Parathyroid adenoma (tissue), 2 donors: ENCODE measurements around the gene ATP4A.

Experiments
- H2AFZ ChIP-seq: fragments of 300-600 bp; sonication (generic); one replicate; pipeline ENCODE4 v1.7.0; 2017; ENCODE audit warnings: antibody characterized with exemption, mild to moderate bottlenecking
- H3K27ac ChIP-seq: fragments of 300-600 bp; sonication (generic); one replicate; pipeline ENCODE4 v1.7.0; 2017
- H3K27me3 ChIP-seq: fragments of 300-600 bp; sonication (generic); one replicate; pipeline ENCODE4 v1.7.0; 2017; ENCODE audit warnings: low read length; ENCODE audit not compliant: control insufficient read depth, insufficient read depth
- H3K36me3 ChIP-seq: fragments of 300-600 bp; sonication (generic); one replicate; pipeline ENCODE4 v1.7.0; 2017; ENCODE audit warnings: low read length; ENCODE audit not compliant: control insufficient read depth, insufficient read depth
- H3K4me1 ChIP-seq: fragments of 300-600 bp; sonication (generic); one replicate; pipeline ENCODE4 v1.7.0; 2017; ENCODE audit warnings: control low read depth
- H3K4me2 ChIP-seq: fragments of 300-600 bp; sonication (generic); one replicate; pipeline ENCODE4 v1.7.0; 2017; ENCODE audit warnings: low read length
- H3K4me3 ChIP-seq: fragments of 300-600 bp; sonication (generic); one replicate; pipeline ENCODE4 v1.7.0; 2017; ENCODE audit warnings: low read depth, low read length
- H3K79me2 ChIP-seq: fragments of 300-600 bp; sonication (generic); one replicate; pipeline ENCODE4 v1.7.0; 2017; ENCODE audit warnings: control low read depth
- H3K9ac ChIP-seq: fragments of 300-600 bp; sonication (generic); one replicate; pipeline ENCODE4 v1.7.0; 2017; ENCODE audit warnings: mild to moderate bottlenecking
- H3K9me3 ChIP-seq: fragments of 300-600 bp; sonication (generic); one replicate; pipeline ENCODE4 v1.7.0; 2017; ENCODE audit warnings: low read length; ENCODE audit not compliant: control insufficient read depth
- TF ChIP-seq, protein P1 (sequence below): fragments of 300-600 bp; sonication (generic); IDR thresholded peaks from one replicate; pipeline ENCODE4 v1.7.0; 2017; ENCODE audit warnings: antibody characterized with exemption, mild to moderate bottlenecking
- donor health status: primary hyperparathyroidism.

ATP4A gene

GRCh38 chr19:35563207-35563829, at the start of gene ATP4A:
Gene ATP4A (minus strand): TSS chr19:35563658. CDS start chr19:35563629, 29 bp downstream.
- H3K9me3 ChIP-seq = no peaks in the 10 kb centered on the region

DNA sequence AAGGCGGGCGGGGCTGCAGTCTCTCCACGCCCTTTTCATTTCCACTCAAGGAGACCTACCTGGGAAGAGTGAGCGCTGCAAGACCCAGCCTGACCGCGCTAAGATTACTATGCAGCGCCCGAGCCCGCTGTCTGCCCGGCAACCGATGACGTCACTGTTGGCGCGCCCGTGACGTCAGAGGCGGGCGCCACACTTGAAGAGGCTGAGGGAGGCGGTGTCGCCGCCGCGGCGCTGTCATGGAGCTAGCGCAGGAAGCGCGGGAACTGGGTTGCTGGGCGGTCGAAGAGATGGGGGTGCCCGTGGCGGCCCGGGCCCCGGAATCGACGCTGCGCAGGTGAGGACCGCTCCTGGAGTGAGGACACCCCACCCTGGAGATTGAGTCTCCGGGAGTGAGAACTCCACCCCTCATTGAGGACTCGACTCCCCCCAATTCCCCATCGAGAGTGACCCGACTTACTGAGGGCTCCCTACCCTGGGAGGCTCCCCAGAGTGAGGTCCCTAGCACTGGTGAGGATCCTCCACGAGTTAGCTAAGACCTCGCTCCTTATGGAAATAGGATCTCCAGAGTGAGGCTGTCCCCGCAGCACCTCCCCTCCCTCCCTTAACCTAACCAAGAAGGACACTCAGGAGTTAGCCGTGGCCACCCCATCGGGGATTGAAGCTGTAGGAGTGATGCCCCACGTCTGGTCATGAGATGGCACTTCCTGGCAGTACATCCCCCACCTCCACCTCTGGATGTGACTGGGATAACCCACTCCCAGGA, 49.3 kb upstream of the ATP4A start, which contains the start of gene HAUS5:
TSS of gene HAUS5 (plus strand) at position 177 of the 763 bp plus-strand sequence. CDS start at position 237, 60 bp downstream.
- TF ChIP-seq, protein P1, sequence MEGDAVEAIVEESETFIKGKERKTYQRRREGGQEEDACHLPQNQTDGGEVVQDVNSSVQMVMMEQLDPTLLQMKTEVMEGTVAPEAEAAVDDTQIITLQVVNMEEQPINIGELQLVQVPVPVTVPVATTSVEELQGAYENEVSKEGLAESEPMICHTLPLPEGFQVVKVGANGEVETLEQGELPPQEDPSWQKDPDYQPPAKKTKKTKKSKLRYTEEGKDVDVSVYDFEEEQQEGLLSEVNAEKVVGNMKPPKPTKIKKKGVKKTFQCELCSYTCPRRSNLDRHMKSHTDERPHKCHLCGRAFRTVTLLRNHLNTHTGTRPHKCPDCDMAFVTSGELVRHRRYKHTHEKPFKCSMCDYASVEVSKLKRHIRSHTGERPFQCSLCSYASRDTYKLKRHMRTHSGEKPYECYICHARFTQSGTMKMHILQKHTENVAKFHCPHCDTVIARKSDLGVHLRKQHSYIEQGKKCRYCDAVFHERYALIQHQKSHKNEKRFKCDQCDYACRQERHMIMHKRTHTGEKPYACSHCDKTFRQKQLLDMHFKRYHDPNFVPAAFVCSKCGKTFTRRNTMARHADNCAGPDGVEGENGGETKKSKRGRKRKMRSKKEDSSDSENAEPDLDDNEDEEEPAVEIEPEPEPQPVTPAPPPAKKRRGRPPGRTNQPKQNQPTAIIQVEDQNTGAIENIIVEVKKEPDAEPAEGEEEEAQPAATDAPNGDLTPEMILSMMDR = no peak
- Histone ChIP-seq H3K9me3 (no peaks in the 10 kb centered on the region), H3K4me2 (peak within 1 kb of the TSS; percentile 96), H3K4me1 (no peaks in the 10 kb centered on the region), H3K27ac (peak within 1 kb of the TSS; percentile 36), H3K36me3 (no peaks in the 10 kb centered on the region), H3K27me3 (no peaks in the 10 kb centered on the region), H2AFZ (peak within 1 kb of the TSS; percentile 79), H3K79me2 (no peaks in the 10 kb centered on the region), H3K4me3 (peak within 1 kb of the TSS; percentile 68), H3K9ac (no peak within 1 kb of the TSS)

More at GRCh38 chr19:35563207-35563829, at the start of gene ATP4A:
- Histone ChIP-seq H3K9ac (no peak within 1 kb of the TSS), H3K27ac (no peak within 1 kb of the TSS), H3K36me3 (no peaks in the 10 kb centered on the region), H3K4me3 (no peak within 1 kb of the TSS), H2AFZ (no peak within 1 kb of the TSS), H3K4me2 (no peak within 1 kb of the TSS), H3K27me3 (no peaks in the 10 kb centered on the region), H3K4me1 (no peaks in the 10 kb centered on the region), H3K79me2 (no peaks in the 10 kb centered on the region)
- TF ChIP-seq, protein P1 = no peak

DNA sequence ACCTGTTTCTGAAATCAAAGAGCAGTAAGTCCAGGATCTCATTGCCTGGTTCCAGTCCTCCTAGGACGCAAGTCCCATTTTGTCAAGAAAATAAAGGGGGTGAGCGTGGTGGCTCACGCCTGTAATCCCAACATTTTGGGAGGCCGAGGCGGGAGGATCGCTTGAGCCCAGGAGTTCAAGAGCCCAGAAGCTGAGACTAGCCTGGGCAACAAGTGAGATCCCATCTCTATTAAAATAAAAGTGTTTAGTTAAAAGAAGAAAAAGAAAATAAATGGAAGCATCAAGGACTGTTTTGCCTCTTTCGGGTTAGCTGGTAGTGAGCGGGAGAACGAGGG, 48.7 kb upstream of the ATP4A start:
- no peaks in the 10 kb centered on the region for H3K36me3 ChIP-seq
- peak overlapping the region; percentile 68 for H3K4me3 ChIP-seq
- no peaks in the 10 kb centered on the region for H3K79me2 ChIP-seq
- TF ChIP-seq, protein P1 = no peak
- peak overlapping the region; percentile 79 for H2AFZ ChIP-seq
- peak overlapping the region; percentile 96 for H3K4me2 ChIP-seq
- no peak overlapping the region for H3K9ac ChIP-seq
- no peaks in the 10 kb centered on the region for H3K27me3 ChIP-seq
- H3K9me3 ChIP-seq = no peaks in the 10 kb centered on the region
- H3K4me1 ChIP-seq = no peaks in the 10 kb centered on the region
- H3K27ac ChIP-seq = no peak overlapping the region

- Histone ChIP-seq H3K79me2 (no peaks in the 10 kb centered on the region), H3K27ac (no peak overlapping the region), H3K36me3 (no peaks in the 10 kb centered on the region), H3K4me2 (no peak overlapping the region), H3K9ac (no peak overlapping the region), H3K4me1 (no peaks in the 10 kb centered on the region), H3K27me3 (no peaks in the 10 kb centered on the region), H3K4me3 (no peak overlapping the region), H3K9me3 (no peaks in the 10 kb centered on the region), H2AFZ (no peak overlapping the region)
- TF ChIP-seq, protein P1 = no peak
Measured at GRCh38 chr19:35609851-35610353, 46.4 kb upstream of the ATP4A start.
